K562 (cell line): Measurements from ENCODE around the gene SET. TPM values are rescaled to one million over a fixed set of nuclear protein-coding genes. Genes with fewer than 3 reads are reported as not detected.
A peak's percentile ranks its signal among the peaks of the same experiment; 100 is the strongest.

ENCODE experiments used
- AFF4 ChIP-seq: sonication (generic); formaldehyde crosslinking; IDR thresholded peaks from 2 replicates; pipeline ENCODE4 v1.8.0; 2023; ENCODE audit warnings: mild to moderate bottlenecking, missing genetic modification reagents
- HES1 ChIP-seq: fragments of 450-650 bp; IDR thresholded peaks from 2 replicates; pipeline ENCODE4 v1.6.1; 2016; ENCODE audit warnings: low read depth, mild to moderate bottlenecking, moderate library complexity
- ILK ChIP-seq: fragments of 450-650 bp; IDR thresholded peaks from 2 replicates; pipeline ENCODE4 v1.6.1; 2016; ENCODE audit warnings: missing genetic modification characterization, low read depth, mild to moderate bottlenecking, missing compliant biosample characterization, moderate library complexity, borderline replicate concordance
- PCBP1 ChIP-seq: fragments of 200-400 bp; formaldehyde crosslinking; IDR thresholded peaks from 2 replicates; pipeline ENCODE4 v1.6.1; 2018; ENCODE audit warnings: mild to moderate bottlenecking, low read depth, low read length; ENCODE audit not compliant: poor library complexity, severe bottlenecking
- RREB1 ChIP-seq: fragments of 250-450 bp; sonication (Bioruptor Pico); IDR thresholded peaks from 2 replicates; pipeline ENCODE4 v1.4.0; 2020
- SRF ChIP-seq, 2 experiments: fragments of 250-450, 450-650 bp in 1 of 2; sonication (Bioruptor Pico) in 1 of 2; sonication (generic) in 1 of 2; formaldehyde crosslinking; IDR thresholded peaks; 2 replicates each; pipeline versions ENCODE4 v1.5.0 to v1.5.1; 2020 to 2022; ENCODE audit warnings: mild to moderate bottlenecking in 1 of 2, missing genetic modification reagents in 1 of 2
- TCF7L2 ChIP-seq: fragments of 150-350 bp; IDR thresholded peaks from 2 replicates; pipeline ENCODE4 v1.6.1; 2016; ENCODE audit warnings: low read depth, mild to moderate bottlenecking, low read length, moderate library complexity
- XRCC3 ChIP-seq: fragments of 450-650 bp; IDR thresholded peaks from 2 replicates; pipeline ENCODE4 v1.6.1; 2017; ENCODE audit warnings: mild to moderate bottlenecking, moderate library complexity
- ZNF398 ChIP-seq: fragments of 250-450 bp; sonication (Bioruptor Pico); IDR thresholded peaks from 2 replicates; pipeline ENCODE4 v1.8.0; 2021; ENCODE audit warnings: moderate library complexity, mild to moderate bottlenecking, inconsistent platforms
- ZNF449 ChIP-seq: fragments of 250-450 bp; sonication (Bioruptor Pico); IDR thresholded peaks from 2 replicates; pipeline ENCODE4 v1.8.0; 2022; ENCODE audit warnings: moderate library complexity, mild to moderate bottlenecking, inconsistent platforms
- ZNF644 ChIP-seq: fragments of 200-800 bp; sonication (Bioruptor generic); IDR thresholded peaks from 2 replicates; pipeline ENCODE4 v1.6.1; 2016; ENCODE audit warnings: low read depth, missing genetic modification characterization, missing compliant biosample characterization
- polyA plus RNA-seq, 8 experiments: library from polyadenylated mRNA; depleted of rRNA in 4 of 8; stranded (reverse) in 5 of 8; unstranded in 3 of 8; fragments of >200 nt; fragmentation: Nextera tagmentation in 2 of 8; fragmentation: Illumina TruSeq in 1 of 8; extraction: Ambion mirVana in 2 of 8; extraction: Trizol in 1 of 8; gene quantifications; 2 replicates each; pipeline versions ENCODE4 v1.2.1 to v1.2.3, GENCODE V29; 2011 to 2014; ENCODE audit warnings: inconsistent platforms in 1 of 8, missing spikeins in 1 of 8
- total RNA-seq, 7 experiments: library from RNA; depleted of rRNA in 6 of 7; stranded (reverse); fragments of >200 nt in 6 of 7; fragmentation: Illumina TruSeq in 2 of 7; extraction: Trizol in 2 of 7; gene quantifications; 2 replicates each; pipeline versions ENCODE4 v1.2.1 to v1.2.3, GENCODE V29; 2011 to 2021; ENCODE audit warnings: low replicate concordance in 1 of 7

The SET gene
- total and polyA plus RNA-seq, 9 of the 15 experiments (the other 6 are each of a cell fraction or from before 2014, with no cell fraction given): 404 to 1,447 (median 907) TPM

GRCh38 chr9:128688501-128689292 lies at the start of gene SET (continued):
- peak; percentile 93 for TF ChIP-seq RREB1
- TF ChIP-seq TCF7L2: no peak
- TF ChIP-seq ZNF398 (CRISPR knock-in tag): no peak
- TF ChIP-seq PCBP1: no peak
- TF ChIP-seq XRCC3: no peak
- peak; percentile 74; the same call in 1 of the 2 replicates for TF ChIP-seq ZNF449 (CRISPR knock-in tag)
- no peak for TF ChIP-seq ILK (tag)
- no peak for TF ChIP-seq HES1
- no peak for TF ChIP-seq SRF (CRISPR knock-in tag; IDR thresholded peaks at IDR 0.05)
- TF ChIP-seq ZNF644: no peak
- TF ChIP-seq AFF4 (CRISPR knock-in tag): peak; percentile 78; the same call in 1 of the 2 replicates
